Activated CD4-positive, alpha-beta T cell treated with anti-CD3 and anti-CD28 coated beads, Interleukin-2, amount 10 ng/mL, durations not matched to agents 7 days and 5 days (primary cell): ENCODE results near the gene KLHDC3. TPM values are rescaled to one million over a fixed set of nuclear protein-coding genes. Genes with fewer than 3 reads are reported as not detected.

Experiments used
- CTCF ChIA-PET: fragments of 350-600 bp; sonication (Branson Sonifier 250); formaldehyde crosslinking; loops from one replicate; lab custom pipeline; 2021; ENCODE audit warnings: antibody characterized with exemption; lab: Charles Lee
- POLR2A ChIA-PET: fragments of 350-600 bp; sonication (Branson Sonifier 250); formaldehyde crosslinking; loops from one replicate; lab custom pipeline; 2021; ENCODE audit warnings: antibody characterized with exemption; lab: Charles Lee
- DNase-seq: peaks from one replicate; pipeline ENCODE4 v3.0.0-alpha.2; 2020
- H3K27ac Mint-ChIP-seq: one replicate; pipeline ENCODE4 v1.8.0; 2021; ENCODE audit warnings: mild to moderate bottlenecking, moderate library complexity, mixed read lengths
- H3K27me3 Mint-ChIP-seq: one replicate; pipeline ENCODE4 v1.8.0; 2021; ENCODE audit warnings: mixed read lengths
- H3K36me3 Mint-ChIP-seq: one replicate; pipeline ENCODE4 v1.8.0; 2021; ENCODE audit warnings: low read depth, mixed read lengths
- H3K4me1 Mint-ChIP-seq: one replicate; pipeline ENCODE4 v1.8.0; 2021; ENCODE audit warnings: mixed read lengths
- H3K4me3 Mint-ChIP-seq: one replicate; pipeline ENCODE4 v1.8.0; 2021; ENCODE audit warnings: mild to moderate bottlenecking, moderate library complexity, mixed read lengths
- H3K9me3 Mint-ChIP-seq: one replicate; pipeline ENCODE4 v1.8.0; 2021; ENCODE audit warnings: mixed read lengths
- total RNA-seq, 2 experiments: library from RNA; stranded (reverse); gene quantifications; one replicate each; pipeline ENCODE4 v1.2.3, GENCODE V29; 2021

KLHDC3 gene
- total RNA-seq, 2 experiments from 2014 or later, result 64.7 to 74.2 TPM

- no peaks in the 10 kb centered on the region for H3K27me3 Mint-ChIP-seq
- no peaks in the 10 kb centered on the region for H3K9me3 Mint-ChIP-seq
- peaks cover 29% of the 10 kb centered on the region for H3K4me1 Mint-ChIP-seq
- H3K4me3 Mint-ChIP-seq, result no peak overlapping the region
- POLR2A ChIA-PET, result no interaction called here
- CTCF ChIA-PET, result interaction anchor here (1.1 kb wide), 1 partner anchor 14 kb away, joined by 4 read pairs; no protein-coding TSS in a partner anchor
- H3K27ac Mint-ChIP-seq, result no peak overlapping the region
- DNase-seq, result no peak
- H3K36me3 Mint-ChIP-seq, result peaks cover 38% of the 10 kb centered on the region
These were observed 5.1 kb downstream of the KLHDC3 start for GRCh38 chr6:43019152-43019551.

GRCh38 chr6:43020052-43020705 lies 6.1 kb downstream of the KLHDC3 start:
- ChIA-PET CTCF (interaction anchor here (1.0 to 1.1 kb wide), 3 partner anchors 10 to 24 kb away, joined by 4 read pairs; no protein-coding TSS in a partner anchor), POLR2A (no interaction called here)
- Mint-ChIP-seq H3K36me3 (peaks cover 45% of the 10 kb centered on the region), H3K4me3 (peak overlapping the region; percentile 31), H3K9me3 (no peaks in the 10 kb centered on the region), H3K27me3 (no peaks in the 10 kb centered on the region), H3K27ac (peak overlapping the region; percentile 20), H3K4me1 (peaks cover 30% of the 10 kb centered on the region)
- no peak for DNase-seq

GRCh38 chr6:43020847-43021246 lies 6.8 kb downstream of the KLHDC3 start:
- H3K27ac Mint-ChIP-seq, result peak overlapping the region; percentile 86
- ChIA-PET POLR2A (no interaction called here), CTCF (interaction anchor here (0.7 to 1.1 kb wide), 4 partner anchors 9 to 24 kb away, joined by 3 to 4 read pairs (median 4); no protein-coding TSS in a partner anchor)
- peak overlapping the region; percentile 98 for H3K4me3 Mint-ChIP-seq
- H3K4me1 Mint-ChIP-seq, result peaks cover 29% of the 10 kb centered on the region
- H3K27me3 Mint-ChIP-seq, result no peaks in the 10 kb centered on the region
- H3K9me3 Mint-ChIP-seq, result no peaks in the 10 kb centered on the region
- peaks cover 47% of the 10 kb centered on the region for H3K36me3 Mint-ChIP-seq
- no peak for DNase-seq

GRCh38 chr6:43021270-43022047 lies 7.4 kb downstream of the KLHDC3 start, which contains the start of gene RRP36:
TSS of gene RRP36 (plus strand) at chr6:43021623. CDS start at chr6:43021655, 32 bp downstream.
- POLR2A ChIA-PET, result no interaction called here
- peak within 1 kb of the TSS; percentile 98 for H3K4me3 Mint-ChIP-seq
- peak; percentile 60 for DNase-seq
- H3K4me1 Mint-ChIP-seq, result peaks cover 24% of the 10 kb centered on the region
- CTCF ChIA-PET, result interaction anchor here (0.7 to 1.1 kb wide), 7 partner anchors 9 to 530 kb away, joined by 3 to 4 read pairs (median 3); no protein-coding TSS in a partner anchor
- H3K27me3 Mint-ChIP-seq, result no peaks in the 10 kb centered on the region
- H3K27ac Mint-ChIP-seq, result peak within 1 kb of the TSS; percentile 93
- H3K9me3 Mint-ChIP-seq, result no peaks in the 10 kb centered on the region
- H3K36me3 Mint-ChIP-seq, result peaks cover 51% of the 10 kb centered on the region

GRCh38 chr6:43024436-43024835 lies 10.4 kb downstream of the KLHDC3 start:
- no peak for DNase-seq
- no peaks in the 10 kb centered on the region for H3K27me3 Mint-ChIP-seq
- ChIA-PET CTCF (interaction anchor here (0.9 to 1.5 kb wide), 4 partner anchors 7 to 15 kb away, joined by 3 to 5 read pairs (median 4); partner anchors contain the start of genes KLHDC3 and MEA1), POLR2A (interaction anchor here (0.9 kb wide), 1 partner anchor 95 kb away, joined by 3 read pairs; the partner anchor contains the start of gene CNPY3)
- no peaks in the 10 kb centered on the region for H3K9me3 Mint-ChIP-seq
- H3K4me3 Mint-ChIP-seq, result no peak overlapping the region
- H3K36me3 Mint-ChIP-seq, result peaks cover 53% of the 10 kb centered on the region
- H3K27ac Mint-ChIP-seq, result peak overlapping the region; percentile 22
- peaks cover 22% of the 10 kb centered on the region for H3K4me1 Mint-ChIP-seq

GRCh38 chr6:43026365-43026764 lies 12.3 kb downstream of the KLHDC3 start:
- no peak overlapping the region for H3K4me3 Mint-ChIP-seq
- no peaks in the 10 kb centered on the region for H3K9me3 Mint-ChIP-seq
- ChIA-PET POLR2A (interaction anchor here (0.6 kb wide), 1 partner anchor 542 kb away, joined by 3 read pairs; no protein-coding TSS in a partner anchor), CTCF (no interaction called here)
- DNase-seq, result no peak
- no peak overlapping the region for H3K27ac Mint-ChIP-seq
- H3K4me1 Mint-ChIP-seq, result peaks cover 18% of the 10 kb centered on the region
- peaks cover 52% of the 10 kb centered on the region for H3K36me3 Mint-ChIP-seq
- H3K27me3 Mint-ChIP-seq, result no peaks in the 10 kb centered on the region

GRCh38 chr6:43029120-43029519 lies 15.1 kb downstream of the KLHDC3 start:
- CTCF ChIA-PET, result interaction anchor here (1.1 to 1.8 kb wide), 3 partner anchors 8 to 18 kb away, joined by 3 to 5 read pairs (median 4); no protein-coding TSS in a partner anchor
- H3K27me3 Mint-ChIP-seq, result no peaks in the 10 kb centered on the region
- peaks cover 10% of the 10 kb centered on the region for H3K4me1 Mint-ChIP-seq
- no peak for DNase-seq
- POLR2A ChIA-PET, result no interaction called here
- peaks cover 57% of the 10 kb centered on the region for H3K36me3 Mint-ChIP-seq
- no peak overlapping the region for H3K27ac Mint-ChIP-seq
- H3K9me3 Mint-ChIP-seq, result no peaks in the 10 kb centered on the region
- no peak overlapping the region for H3K4me3 Mint-ChIP-seq

GRCh38 chr6:43032326-43032725 lies 18.3 kb downstream of the KLHDC3 start:
- POLR2A ChIA-PET, result no interaction called here
- DNase-seq, result no peak
- H3K27ac Mint-ChIP-seq, result no peak overlapping the region
- CTCF ChIA-PET, result interaction anchor here (0.6 to 1.5 kb wide), 4 partner anchors 16 to 445 kb away, joined by 3 to 4 read pairs (median 3); no protein-coding TSS in a partner anchor
- no peaks in the 10 kb centered on the region for H3K27me3 Mint-ChIP-seq
- peaks cover 38% of the 10 kb centered on the region for H3K36me3 Mint-ChIP-seq
- H3K9me3 Mint-ChIP-seq, result no peaks in the 10 kb centered on the region
- no peak overlapping the region for H3K4me3 Mint-ChIP-seq
- H3K4me1 Mint-ChIP-seq, result no peaks in the 10 kb centered on the region

GRCh38 chr6:43033496-43034189 lies 19.6 kb downstream of the KLHDC3 start:
- Mint-ChIP-seq H3K4me3 (no peak overlapping the region), H3K27me3 (no peaks in the 10 kb centered on the region), H3K36me3 (peaks cover 35% of the 10 kb centered on the region), H3K27ac (no peak overlapping the region), H3K4me1 (no peaks in the 10 kb centered on the region), H3K9me3 (no peaks in the 10 kb centered on the region)
- DNase-seq, result no peak
- ChIA-PET CTCF (interaction anchor here (0.6 to 1.5 kb wide), 2 partner anchors 16 to 122 kb away, joined by 4 to 5 read pairs; no protein-coding TSS in a partner anchor), POLR2A (no interaction called here)

- H3K27ac Mint-ChIP-seq, result no peak overlapping the region
- no peak overlapping the region for H3K4me3 Mint-ChIP-seq
These were observed 20.1 kb downstream of the KLHDC3 start for GRCh38 chr6:43034190-43034525.

GRCh38 chr6:43035495-43036194 lies 21.6 kb downstream of the KLHDC3 start:
- ChIA-PET POLR2A (no interaction called here), CTCF (interaction anchor here (0.6 to 1.4 kb wide), 7 partner anchors 10 to 466 kb away, joined by 3 to 5 read pairs (median 3); partner anchors contain the start of gene CUL7)
- DNase-seq, result no peak
- Mint-ChIP-seq H3K9me3 (no peaks in the 10 kb centered on the region), H3K27me3 (no peaks in the 10 kb centered on the region), H3K36me3 (peaks cover 27% of the 10 kb centered on the region), H3K4me1 (no peaks in the 10 kb centered on the region), H3K4me3 (no peak overlapping the region), H3K27ac (peak overlapping the region; percentile 31)

More at GRCh38 chr6:43034190-43034525, 20.1 kb downstream of the KLHDC3 start:
- H3K36me3 Mint-ChIP-seq, result peaks cover 34% of the 10 kb centered on the region
- ChIA-PET CTCF (interaction anchor here (0.6 to 1.1 kb wide), 2 partner anchors 13 to 122 kb away, joined by 3 to 5 read pairs; no protein-coding TSS in a partner anchor), POLR2A (no interaction called here)
- H3K4me1 Mint-ChIP-seq, result no peaks in the 10 kb centered on the region
- no peaks in the 10 kb centered on the region for H3K27me3 Mint-ChIP-seq
- DNase-seq, result no peak
- no peaks in the 10 kb centered on the region for H3K9me3 Mint-ChIP-seq
